DND-41 (cell line): ENCODE measurements around the gene TSPYL1.
"Not testable (repeated sequence)": the region's sequence is repeated elsewhere in the genome, so short reads cannot be mapped to it uniquely, and the experiment has no call there.

ENCODE experiments used
- ATAC-seq: fragments of 200-7000 bp; cut with Tn5 transposase; 3 replicates; pipeline ENCODE4 v1.9.1; 2021; ENCODE audit warnings: low read depth; ENCODE audit not compliant: insufficient read depth
- DNase-seq: peaks from one replicate; pipeline ENCODE4 v3.0.0-alpha.2; 2020
- H2AFZ ChIP-seq: 2 replicates; pipeline ENCODE4 v1.6.0; 2012; ENCODE audit warnings: low read depth, low read length
- H3K27ac ChIP-seq: 2 replicates; pipeline ENCODE4 v1.5.1; 2012; ENCODE audit warnings: low read length, inconsistent platforms
- H3K27me3 ChIP-seq: fragments of 200-600 bp; sonication (generic); 2 replicates; pipeline ENCODE4 v1.6.0; 2012; ENCODE audit warnings: low read length, mild to moderate bottlenecking, inconsistent platforms; ENCODE audit not compliant: insufficient read depth, poor library complexity
- H3K36me3 ChIP-seq: 2 replicates; pipeline ENCODE4 v1.5.1; 2012; ENCODE audit warnings: low read length, inconsistent platforms; ENCODE audit not compliant: insufficient read depth
- H3K4me1 ChIP-seq: 2 replicates; pipeline ENCODE4 v1.5.1; 2012; ENCODE audit warnings: mild to moderate bottlenecking, low read length; ENCODE audit not compliant: insufficient read depth
- H3K4me2 ChIP-seq: 2 replicates; pipeline ENCODE4 v1.6.0; 2012; ENCODE audit warnings: mild to moderate bottlenecking, moderate library complexity, low read length, inconsistent platforms; ENCODE audit not compliant: insufficient read depth
- H3K4me3 ChIP-seq, 2 experiments: fragments of 200-600 bp in 1 of 2; shearing (Covaris generic) in 1 of 2; 2 replicates each; pipeline ENCODE4 v1.5.1; 2012 to 2016; ENCODE audit warnings: inconsistent platforms in 2 of 2, low read length in 2 of 2, mild to moderate bottlenecking in 2 of 2, low read depth in 1 of 2, moderate library complexity in 1 of 2
- H3K79me2 ChIP-seq: 2 replicates; pipeline ENCODE4 v1.6.0; 2012; ENCODE audit warnings: low read length, inconsistent platforms; ENCODE audit not compliant: insufficient read depth
- H3K9ac ChIP-seq: 2 replicates; pipeline ENCODE4 v1.6.0; 2012; ENCODE audit warnings: low read depth, mild to moderate bottlenecking, inconsistent platforms, low read length, moderate library complexity
- H3K9me3 ChIP-seq: 2 replicates; pipeline ENCODE4 v1.5.1; 2012; ENCODE audit warnings: low read length, moderate library complexity, mild to moderate bottlenecking, inconsistent platforms; ENCODE audit not compliant: insufficient read depth, severe bottlenecking
- H4K20me1 ChIP-seq: 2 replicates; pipeline ENCODE4 v1.6.0; 2012; ENCODE audit warnings: low read length; ENCODE audit not compliant: insufficient read depth
- EZH2 ChIP-seq: IDR thresholded peaks from 3 replicates; pipeline ENCODE4 v1.6.1; 2012; ENCODE audit warnings: borderline replicate concordance, low read depth, mild to moderate bottlenecking, moderate library complexity, low read length, inconsistent platforms; ENCODE audit not compliant: severe bottlenecking
- TF ChIP-seq, protein P1 (sequence below): IDR thresholded peaks from 2 replicates; pipeline ENCODE4 v1.5.1; 2012; ENCODE audit warnings: borderline replicate concordance, low read length, moderate library complexity, mild to moderate bottlenecking; ENCODE audit not compliant: poor library complexity, severe bottlenecking; ENCODE audit errors: extremely low read depth

Gene TSPYL1

DNA sequence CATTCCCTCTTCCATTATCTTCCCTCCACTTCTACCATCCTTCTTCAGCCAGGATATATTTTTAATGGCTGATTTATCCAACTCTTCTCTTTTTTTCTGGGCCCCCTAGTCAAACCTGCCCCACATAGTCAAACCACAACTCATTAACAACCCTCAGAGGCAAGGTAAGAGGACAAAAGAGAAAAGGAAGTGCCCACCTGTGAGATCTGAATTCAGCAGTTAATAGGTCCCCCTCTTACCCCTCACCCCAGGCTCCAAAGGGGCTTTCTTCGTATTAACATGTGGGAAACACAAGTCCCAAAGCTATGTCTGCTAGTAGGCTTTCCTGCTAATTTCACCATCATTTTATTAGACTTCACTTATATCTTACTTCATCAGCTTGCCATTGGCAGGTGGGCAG is 44.1 kb upstream of the TSPYL1 start:
- Histone ChIP-seq H2AFZ (no peak overlapping the region), H3K9me3 (no peaks in the 10 kb centered on the region), H3K9ac (no peak overlapping the region), H3K4me1 (no peaks in the 10 kb centered on the region), H3K27ac (no peak overlapping the region), H3K4me2 (no peak overlapping the region), H4K20me1 (no peaks in the 10 kb centered on the region), H3K27me3 (no peaks in the 10 kb centered on the region), H3K79me2 (no peaks in the 10 kb centered on the region), H3K36me3 (no peaks in the 10 kb centered on the region), H3K4me3 (no peak overlapping the region)
- ATAC-seq: no peak
- TF ChIP-seq, protein P1, sequence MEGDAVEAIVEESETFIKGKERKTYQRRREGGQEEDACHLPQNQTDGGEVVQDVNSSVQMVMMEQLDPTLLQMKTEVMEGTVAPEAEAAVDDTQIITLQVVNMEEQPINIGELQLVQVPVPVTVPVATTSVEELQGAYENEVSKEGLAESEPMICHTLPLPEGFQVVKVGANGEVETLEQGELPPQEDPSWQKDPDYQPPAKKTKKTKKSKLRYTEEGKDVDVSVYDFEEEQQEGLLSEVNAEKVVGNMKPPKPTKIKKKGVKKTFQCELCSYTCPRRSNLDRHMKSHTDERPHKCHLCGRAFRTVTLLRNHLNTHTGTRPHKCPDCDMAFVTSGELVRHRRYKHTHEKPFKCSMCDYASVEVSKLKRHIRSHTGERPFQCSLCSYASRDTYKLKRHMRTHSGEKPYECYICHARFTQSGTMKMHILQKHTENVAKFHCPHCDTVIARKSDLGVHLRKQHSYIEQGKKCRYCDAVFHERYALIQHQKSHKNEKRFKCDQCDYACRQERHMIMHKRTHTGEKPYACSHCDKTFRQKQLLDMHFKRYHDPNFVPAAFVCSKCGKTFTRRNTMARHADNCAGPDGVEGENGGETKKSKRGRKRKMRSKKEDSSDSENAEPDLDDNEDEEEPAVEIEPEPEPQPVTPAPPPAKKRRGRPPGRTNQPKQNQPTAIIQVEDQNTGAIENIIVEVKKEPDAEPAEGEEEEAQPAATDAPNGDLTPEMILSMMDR: no peak
- DNase-seq: no peak

DNA sequence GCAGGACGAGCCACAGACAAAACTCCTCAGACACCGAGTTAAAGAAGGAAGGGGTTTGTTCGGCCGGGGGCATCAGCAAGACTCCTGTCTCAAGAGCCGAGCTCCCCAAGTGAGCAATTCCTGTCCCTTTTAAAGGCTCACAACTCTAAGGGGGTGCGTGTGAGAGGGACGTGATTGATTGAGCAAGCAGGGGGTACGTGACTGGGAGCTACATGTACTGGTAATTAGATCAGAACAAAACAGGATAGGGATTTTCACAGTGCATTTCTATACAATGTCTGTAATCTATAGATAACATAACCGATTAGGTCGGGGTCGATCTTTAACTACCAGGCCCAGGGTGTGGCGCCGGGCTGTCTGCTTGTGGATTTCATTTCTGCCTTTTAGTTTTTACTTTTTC is 42.2 kb upstream of the TSPYL1 start:
- not testable (repeated sequence) for H3K4me3 ChIP-seq, H3K36me3 ChIP-seq, H3K4me1 ChIP-seq, H3K4me2 ChIP-seq, H3K9me3 ChIP-seq, H3K9ac ChIP-seq, H4K20me1 ChIP-seq, H3K79me2 ChIP-seq, H3K27me3 ChIP-seq, DNase-seq, H2AFZ ChIP-seq, ATAC-seq, H3K27ac ChIP-seq

DNA sequence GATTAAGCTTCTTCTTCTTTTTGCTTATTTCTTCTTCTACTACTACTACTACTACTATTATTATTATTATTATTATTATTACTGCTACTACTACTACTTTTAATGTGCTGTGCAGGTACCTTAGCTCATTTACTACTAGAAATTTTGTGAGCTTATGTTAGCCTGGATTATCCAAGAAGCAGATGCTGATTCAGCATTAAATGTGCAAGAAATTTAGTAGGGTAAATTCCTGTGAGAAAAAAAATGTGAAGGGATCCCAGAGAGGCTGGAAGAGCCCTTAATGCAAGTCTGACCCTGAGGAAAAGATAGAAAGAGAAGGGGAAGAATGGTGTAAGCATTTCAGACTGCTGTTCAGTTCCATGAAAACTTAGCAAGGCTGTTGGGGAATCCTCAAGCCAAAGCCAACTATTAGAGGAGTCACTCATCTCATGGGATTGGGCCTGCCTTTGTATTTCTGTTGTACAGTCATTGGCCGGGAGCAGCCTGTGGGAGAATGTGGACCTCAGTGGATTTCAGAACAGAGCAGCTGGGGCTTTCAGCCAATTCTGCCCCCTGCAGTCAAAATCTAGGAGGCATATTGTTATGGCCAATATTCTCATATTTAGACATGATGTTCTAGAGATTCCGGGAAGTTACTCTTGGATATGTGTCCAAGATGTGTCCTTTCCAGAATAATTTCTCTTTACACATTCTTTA is 37.2 kb upstream of the TSPYL1 start:
- H4K20me1 ChIP-seq: no peaks in the 10 kb centered on the region
- ATAC-seq: no peak
- no peak for DNase-seq
- H3K79me2 ChIP-seq: no peaks in the 10 kb centered on the region
- no peaks in the 10 kb centered on the region for H3K9me3 ChIP-seq
- TF ChIP-seq EZH2: no peak
- TF ChIP-seq, protein P1: no peak
- no peak overlapping the region for H2AFZ ChIP-seq
- no peak overlapping the region for H3K9ac ChIP-seq
- no peaks in the 10 kb centered on the region for H3K27me3 ChIP-seq
- H3K27ac ChIP-seq: no peak overlapping the region
- H3K4me3 ChIP-seq: no peak overlapping the region
- H3K4me1 ChIP-seq: no peaks in the 10 kb centered on the region
- H3K36me3 ChIP-seq: no peaks in the 10 kb centered on the region
- H3K4me2 ChIP-seq: no peak overlapping the region

DNA sequence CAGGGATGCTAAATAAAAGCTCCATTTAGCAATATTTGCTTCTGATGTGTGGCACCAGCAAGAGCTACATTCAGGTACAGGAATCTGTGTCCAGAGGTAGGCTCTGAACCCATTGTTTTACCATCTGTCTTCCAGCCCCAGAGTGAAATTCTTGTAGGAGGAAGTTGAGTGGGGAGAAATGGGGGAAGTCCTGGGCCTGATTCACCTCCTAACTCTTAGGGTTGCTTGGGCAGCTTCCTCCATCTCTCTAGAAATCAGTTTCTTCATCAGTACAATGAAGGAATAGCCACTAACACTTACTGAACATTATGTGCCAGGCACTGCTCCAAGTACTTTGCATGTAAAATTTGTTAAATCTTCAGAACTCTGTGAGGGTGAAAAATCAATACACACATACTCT is 35.1 kb upstream of the TSPYL1 start:
- no peak overlapping the region for H3K9ac ChIP-seq
- no peaks in the 10 kb centered on the region for H3K36me3 ChIP-seq
- H4K20me1 ChIP-seq: no peaks in the 10 kb centered on the region
- no peak overlapping the region for H3K27ac ChIP-seq
- H3K27me3 ChIP-seq: no peaks in the 10 kb centered on the region
- H3K4me1 ChIP-seq: no peaks in the 10 kb centered on the region
- no peak overlapping the region for H3K4me2 ChIP-seq
- TF ChIP-seq, protein P1: no peak
- TF ChIP-seq EZH2: no peak
- no peak for ATAC-seq
- no peaks in the 10 kb centered on the region for H3K9me3 ChIP-seq
- no peak for DNase-seq
- no peak overlapping the region for H2AFZ ChIP-seq
- H3K4me3 ChIP-seq: no peak overlapping the region
- no peaks in the 10 kb centered on the region for H3K79me2 ChIP-seq
